SW480 (cell line): ENCODE measurements around the gene MAP3K19.
"Not testable (repeated sequence)": the region's sequence is repeated elsewhere in the genome, so short reads cannot be mapped to it uniquely, and the experiment has no call there.

Experiments used
- DNase-seq: peaks from one replicate; pipeline ENCODE4 v3.0.0-alpha.2; 2016; ENCODE audit warnings: low spot score

MAP3K19 gene

GRCh38 chr2:135052042-135052876, 5.0 kb upstream of the MAP3K19 start, which contains the start of gene RAB3GAP1:
Gene RAB3GAP1, plus strand, starts transcription at chr2:135052292. Its CDS starts 16 bp downstream, at chr2:135052308.
- peak; percentile 79 for DNase-seq

GRCh38 chr2:135050684-135051083, 3.4 kb upstream of the MAP3K19 start:
- DNase-seq = no peak

GRCh38 chr2:135050132-135050531, 2.9 kb upstream of the MAP3K19 start:
- no peak for DNase-seq

- no peak for DNase-seq
These were observed 875 bp upstream of the MAP3K19 start for GRCh38 chr2:135048122-135048521.

GRCh38 chr2:135043345-135043744, 3.9 kb downstream of the MAP3K19 start:
- no peak for DNase-seq

GRCh38 chr2:135037831-135038230, 9.4 kb downstream of the MAP3K19 start:
- no peak for DNase-seq

- DNase-seq = not testable (repeated sequence)
These were observed 14.0 kb downstream of the MAP3K19 start for GRCh38 chr2:135033216-135033615.

GRCh38 chr2:135030826-135031225, 16.4 kb downstream of the MAP3K19 start:
- DNase-seq = peak; percentile 37

GRCh38 chr2:135029481-135030134, 17.6 kb downstream of the MAP3K19 start:
- DNase-seq = no peak

GRCh38 chr2:135023886-135024485, 23.3 kb downstream of the MAP3K19 start:
- no peak for DNase-seq

- DNase-seq = no peak
These were observed 24.0 kb downstream of the MAP3K19 start for GRCh38 chr2:135022952-135023880.

- DNase-seq = no peak
These were observed 25.6 kb downstream of the MAP3K19 start for GRCh38 chr2:135021618-135022017.

GRCh38 chr2:135011633-135012032, 35.6 kb downstream of the MAP3K19 start:
- no peak for DNase-seq

DNA sequence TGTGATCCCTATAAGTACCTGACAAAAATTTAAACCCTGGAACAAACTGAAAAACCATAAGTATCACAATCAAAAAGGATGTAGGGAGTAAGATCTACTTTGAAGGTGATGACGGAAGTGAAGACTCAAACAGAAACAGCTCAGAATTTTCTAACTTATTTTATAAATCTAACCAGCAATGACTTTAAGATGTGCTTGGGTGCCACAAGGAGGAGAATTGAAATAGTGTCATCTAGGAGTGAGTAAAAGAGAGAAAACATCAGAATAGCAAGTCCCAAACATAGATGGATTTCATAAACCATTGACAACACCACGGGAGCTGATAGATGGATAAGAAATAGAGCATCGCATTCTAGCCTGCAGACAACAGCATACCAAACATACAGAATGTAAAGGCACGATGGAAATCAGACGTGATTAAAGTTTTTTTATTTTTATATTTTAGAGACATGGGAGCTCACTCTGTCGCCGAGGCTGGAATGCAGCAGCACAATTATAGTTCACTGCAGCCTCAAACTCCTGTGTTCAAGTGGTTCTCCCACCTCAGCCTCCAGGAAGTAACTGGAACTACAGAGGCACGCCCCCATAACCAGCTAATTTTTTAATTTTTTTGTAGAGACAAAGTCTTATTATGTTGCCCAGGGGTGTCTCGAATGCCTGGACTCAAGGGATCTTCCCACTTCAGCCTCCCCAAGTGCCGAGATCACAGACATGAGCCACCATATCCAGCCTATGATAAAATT, 36.9 kb downstream of the MAP3K19 start:
- DNase-seq = no peak

DNA sequence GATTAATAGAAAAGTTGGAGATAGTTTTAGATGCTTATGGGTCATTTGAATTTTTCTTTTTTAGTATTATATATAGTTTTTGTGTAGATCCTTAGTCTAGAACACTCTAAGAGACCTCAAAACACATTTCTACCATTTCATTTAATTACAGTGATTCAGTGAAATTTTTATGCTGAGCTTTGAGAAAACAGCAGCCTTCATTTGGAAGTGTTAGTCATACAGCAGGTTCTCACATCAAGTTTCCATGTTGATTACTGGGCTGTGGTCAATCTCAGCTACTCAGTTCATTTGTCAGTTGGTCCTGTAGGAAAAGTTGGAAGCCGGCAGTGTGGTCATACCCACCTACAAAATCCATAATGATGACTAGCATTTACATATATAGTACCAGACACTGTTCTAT, 37.9 kb downstream of the MAP3K19 start:
- DNase-seq = no peak

- no peak for DNase-seq
These were observed 41.5 kb downstream of the MAP3K19 start for GRCh38 chr2:135005753-135006152.

GRCh38 chr2:135004005-135004746, 43.1 kb downstream of the MAP3K19 start:
- DNase-seq = peak; percentile 69

DNA sequence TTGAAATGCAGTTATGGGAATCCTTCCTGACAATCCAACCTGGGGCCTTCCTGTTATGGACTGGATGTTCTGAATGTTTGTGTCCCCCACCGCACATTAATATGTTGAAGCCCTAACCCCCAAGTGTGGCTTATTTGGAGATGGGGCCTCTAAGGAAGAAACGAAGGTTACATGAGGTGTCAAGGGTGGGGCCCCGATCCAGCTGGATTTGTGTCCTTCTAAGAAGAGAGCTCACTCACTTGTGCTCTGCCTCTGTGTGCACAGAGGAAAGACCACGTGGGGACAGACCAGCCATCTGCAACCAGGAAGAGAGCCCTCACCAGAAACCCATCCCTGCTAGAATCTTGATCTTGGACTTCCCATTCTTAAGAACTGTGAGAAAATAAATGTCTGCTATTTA, 44.4 kb downstream of the MAP3K19 start:
- no peak for DNase-seq

DNA sequence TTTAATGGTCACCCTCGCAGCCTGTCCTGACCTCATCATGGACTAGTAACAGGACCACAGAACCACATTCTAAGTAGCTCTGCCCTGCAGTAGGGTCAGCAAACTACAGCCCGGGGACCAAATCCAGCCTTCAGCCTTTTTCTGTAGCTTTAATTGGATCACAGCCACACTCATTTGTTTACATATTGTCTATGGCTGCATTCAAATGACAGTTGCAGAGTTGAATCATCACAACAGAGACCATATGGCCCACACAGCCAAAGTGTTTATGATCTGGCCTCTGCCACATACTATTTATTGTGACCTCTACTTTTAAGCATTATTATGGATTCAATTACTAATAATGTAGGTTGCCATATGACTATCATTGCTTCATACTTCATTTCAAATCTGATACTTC, 47.7 kb downstream of the MAP3K19 start:
- DNase-seq = no peak

GRCh38 chr2:134988994-134989605, 58.1 kb downstream of the MAP3K19 start:
- DNase-seq = peak; percentile 71
